Karpas-422 (cell line): ENCODE results near the gene CTRL. TPM values are rescaled to one million over a fixed set of nuclear protein-coding genes. Genes with fewer than 3 reads are reported as not detected.

Source experiments
- small RNA-seq: library from RNA; depleted of rRNA; stranded (forward); fragments of <200 nt; gene quantifications from one replicate; pipeline ENCODE3, GENCODE V24; 2014
- total RNA-seq: library from RNA; depleted of rRNA; stranded (reverse); fragments of >200 nt; shearing (Covaris generic); gene quantifications from 2 replicates; pipeline ENCODE4 v1.2.3, GENCODE V29; 2014; ENCODE audit warnings: low replicate concordance; rRNA removed

CTRL gene
- total RNA-seq, 1 experiment from 2014 or later = 1.6 TPM

Small RNA genes within 50 kb of the gene (small RNA-seq; reads per million reads assigned to genes)
- not detected for gene NRN1L

Other genes starting within 250 kb of the CTRL start
- gene GFOD2, start 212.5 kb downstream of the CTRL start, total RNA-seq = 12.9 and 34.8 TPM in 2 replicates
- 9.3 and 10.7 TPM in 2 replicates for gene RANBP10, start 125.3 kb downstream of the CTRL start, total RNA-seq
- gene TSNAXIP1, start 125.0 kb downstream of the CTRL start, total RNA-seq = 0.52 and 1.1 TPM in 2 replicates
- 57.1 and 89.9 TPM in 2 replicates for gene THAP11, start 89.5 kb downstream of the CTRL start, total RNA-seq
- gene NUTF2, start 84.9 kb downstream of the CTRL start, total RNA-seq = 179 and 237 TPM in 2 replicates
- 22.0 and 36.0 TPM in 2 replicates for gene CENPT, start 84.2 kb downstream of the CTRL start, total RNA-seq
- gene EDC4, start 58.8 kb downstream of the CTRL start, total RNA-seq = 46.4 and 52.1 TPM in 2 replicates
- 0.56 TPM in 1 of 2 replicates, not detected in the other for gene NRN1L, start 47.0 kb downstream of the CTRL start, total RNA-seq
- 7.2 and 14.2 TPM in 2 replicates for gene PSKH1, start 38.6 kb downstream of the CTRL start, total RNA-seq
- gene PSMB10, start 5.0 kb upstream of the CTRL start, total RNA-seq = 92.4 and 264 TPM in 2 replicates
- gene LCAT, start 12.3 kb upstream of the CTRL start, total RNA-seq = 1.1 and 1.3 TPM in 2 replicates
- 11.0 and 15.4 TPM in 2 replicates for gene SLC12A4, start 36.8 kb upstream of the CTRL start, total RNA-seq
- gene DPEP3, start 48.6 kb upstream of the CTRL start, total RNA-seq = not detected in 2 replicates
- gene DPEP2, start 67.6 kb upstream of the CTRL start, total RNA-seq = not detected in 2 replicates
- not detected in 2 replicates for gene DPEP2NB, start 84.0 kb upstream of the CTRL start, total RNA-seq
- gene DDX28, start 91.4 kb upstream of the CTRL start, total RNA-seq = 10.8 and 20.9 TPM in 2 replicates
- gene DUS2, start 91.4 kb upstream of the CTRL start, total RNA-seq = 23.7 and 35.8 TPM in 2 replicates
- 39.1 and 72.3 TPM in 2 replicates for gene NFATC3, start 153.5 kb upstream of the CTRL start, total RNA-seq